Right lobe of liver (tissue), 6 donors: Measurements from ENCODE around the gene FAM25G. TPM values are rescaled to one million over a fixed set of nuclear protein-coding genes. Genes with fewer than 3 reads are reported as not detected.
A peak's percentile ranks its signal among the peaks of the same experiment; 100 is the strongest.

ENCODE experiments used
- ATAC-seq, 4 donors: fragments of 200-7000 bp; cut with Tn5 transposase; one replicate each; pipeline ENCODE4 v1.9.1; 2020; ENCODE audit warnings: mild to moderate bottlenecking in 4 of 4, moderate library complexity in 4 of 4
- DNase-seq, 3 donors: peaks; one replicate each; pipeline ENCODE4 v3.0.0-alpha.2; 2020
- H3K27ac ChIP-seq, 3 donors: fragments of 200-600 bp; one replicate each; pipeline ENCODE4 v1.8.0; 2022
- H3K27me3 ChIP-seq, 2 donors: fragments of 200-600 bp; one replicate each; pipeline ENCODE4 v1.8.0; 2022
- H3K36me3 ChIP-seq, 4 donors: fragments of 200-600 bp; sonication (generic) in 1 of 4; one replicate each; pipeline versions ENCODE4 v1.5.1 to v1.8.0; 2017 to 2022; ENCODE audit warnings: control low read depth in 1 of 4
- H3K4me1 ChIP-seq, 4 donors: fragments of 200-600 bp; sonication (generic) in 1 of 4; one replicate each; pipeline versions ENCODE4 v1.5.1 to v1.8.0; 2017 to 2022; ENCODE audit warnings: control low read depth in 1 of 4
- H3K4me3 ChIP-seq, 3 donors: fragments of 200-600 bp; one replicate each; pipeline ENCODE4 v1.8.0; 2022
- H3K9me3 ChIP-seq, 4 donors: fragments of 200-600 bp; sonication (generic) in 1 of 4; one replicate each; pipeline versions ENCODE4 v1.5.1 to v1.8.0; 2017 to 2022; ENCODE audit warnings: control low read depth in 1 of 4
- CTCF ChIP-seq, 4 donors: fragments of 200-600 bp in 3 of 4; fragments of 450-650 bp in 1 of 4; IDR thresholded peaks; one replicate each; pipeline versions ENCODE4 v1.5.1 to v1.8.0; 2016 to 2022; ENCODE audit warnings: antibody characterized with exemption in 4 of 4, mild to moderate bottlenecking in 2 of 4
- POLR2A ChIP-seq: fragments of 450-650 bp; IDR thresholded peaks from one replicate; pipeline ENCODE4 v1.6.1; 2017; ENCODE audit warnings: antibody characterized with exemption, mild to moderate bottlenecking
- WGBS: methylation state at CpG from one replicate; pipeline ENCODE4 v1.1.6; 2018; ENCODE audit warnings: low coverage, low lambda C conversion rate; ENCODE audit not compliant: insufficient coverage; ENCODE audit errors: missing lambda C conversion rate; 5-methylcytosine and 5-hydroxymethylcytosine counted together
- intact Hi-C, 2 donors: fragments of 100-400 bp; cut with DNase I; formaldehyde crosslinking; loops; one replicate each; pipeline versions ENCODE4 v1.11.2 to v1.14.1; 2022
- total RNA-seq, 6 experiments: library from RNA; depleted of rRNA in 2 of 6; stranded (reverse); fragments of >200 nt in 2 of 6; fragmentation: NEBNext Ultra II Directional in 3 of 6; extraction: Animal tissue kit (Norgen Biotek cat#: 25700) in 3 of 6; gene quantifications; one replicate each; pipeline versions ENCODE4 v1.1.0 to v1.2.4, GENCODE V29; 2016 to 2023
- donor health status: DM: no; HTN: yes; CAD: no.
- donor health status: DM: no; HTN: no; CAD: no.
- donor health status: DM: no; HTN: no; CAD: no.
- donor health status: DM: no; HTN: yes; CAD: no.
- donor health status: DM: no; HTN: yes; CAD: no.

Gene FAM25G
- total RNA-seq, 6 experiments from 2014 or later: not detected

GRCh38 chr10:47451273-47451997 is 40.1 kb downstream of the FAM25G start:
- DNase-seq (no peak), ATAC-seq (no peak)
- intact Hi-C loops: no loop called here
- no peak overlapping the region for H3K4me3 ChIP-seq
- no peaks in the 10 kb centered on the region for H3K27me3 ChIP-seq
- H3K4me1 ChIP-seq: no peaks in the 10 kb centered on the region
- WGBS: 43% methylated on average over 1 of the region's 13 CpGs
- H3K9me3 ChIP-seq: no peaks in the 10 kb centered on the region
- H3K27ac ChIP-seq: no peak overlapping the region
- no peaks in the 10 kb centered on the region for H3K36me3 ChIP-seq
- TF ChIP-seq CTCF (IDR thresholded peaks at IDR 0.05) (no peak), POLR2A (no peak)

- H3K27me3 ChIP-seq: no peaks in the 10 kb centered on the region
- H3K4me1 ChIP-seq: no peaks in the 10 kb centered on the region
- TF ChIP-seq CTCF (IDR thresholded peaks at IDR 0.05): no peak
- H3K36me3 ChIP-seq: no peaks in the 10 kb centered on the region
- no peaks in the 10 kb centered on the region for H3K9me3 ChIP-seq
- no CpG with 5 or more reads among the region's 2 CpGs for WGBS
- no peak overlapping the region for H3K27ac ChIP-seq
- no peak for DNase-seq
- no peak overlapping the region for H3K4me3 ChIP-seq
- intact Hi-C loops: no loop called here
- ATAC-seq: no peak
These were observed 41.1 kb downstream of the FAM25G start for GRCh38 chr10:47450442-47450841.

GRCh38 chr10:47449979-47450378 is 41.5 kb downstream of the FAM25G start:
- WGBS: no CpG with 5 or more reads among the region's 10 CpGs
- intact Hi-C loops: no loop called here
- H3K4me3 ChIP-seq: no peak overlapping the region
- ATAC-seq: no peak
- DNase-seq: no peak
- H3K36me3 ChIP-seq: no peaks in the 10 kb centered on the region
- H3K27ac ChIP-seq: no peak overlapping the region
- H3K27me3 ChIP-seq: no peaks in the 10 kb centered on the region
- TF ChIP-seq CTCF (IDR thresholded peaks at IDR 0.05) (no peak), POLR2A (no peak)
- H3K9me3 ChIP-seq: no peaks in the 10 kb centered on the region
- H3K4me1 ChIP-seq: no peaks in the 10 kb centered on the region

- Histone ChIP-seq H3K36me3 (no peaks in the 10 kb centered on the region), H3K4me3 (no peak overlapping the region), H3K27ac (no peak overlapping the region), H3K4me1 (no peaks in the 10 kb centered on the region), H3K27me3 (no peaks in the 10 kb centered on the region), H3K9me3 (no peaks in the 10 kb centered on the region)
- no CpG with 5 or more reads among the region's 9 CpGs for WGBS
- ATAC-seq: peak in 1 of 4 donors; percentile 17
- TF ChIP-seq CTCF (IDR thresholded peaks at IDR 0.05) (no peak), POLR2A (no peak)
- no peak for DNase-seq
- intact Hi-C loops: no loop called here
These were observed 42.2 kb downstream of the FAM25G start for GRCh38 chr10:47449102-47449978.
